ENCODE measurements around the gene TUBA4A.

The TUBA4A gene

DNA sequence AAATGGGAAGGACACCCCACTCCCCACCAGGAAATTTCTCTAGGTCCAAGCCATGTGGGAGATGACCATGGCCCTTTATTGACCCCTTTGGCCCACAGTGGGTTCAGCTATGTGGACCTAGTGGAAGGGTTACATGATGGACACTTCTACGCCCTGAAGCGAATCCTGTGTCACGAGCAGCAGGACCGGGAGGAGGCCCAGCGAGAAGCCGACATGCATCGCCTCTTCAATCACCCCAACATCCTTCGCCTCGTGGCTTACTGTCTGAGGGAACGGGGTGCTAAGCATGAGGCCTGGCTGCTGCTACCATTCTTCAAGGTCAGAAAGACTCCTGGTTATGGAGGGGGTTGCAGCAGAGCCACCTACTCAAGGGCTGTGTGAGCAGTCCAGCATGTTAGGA lies 7.2 kb downstream of the TUBA4A start:
- H3K27ac ChIP-seq (ENCODE audit: extremely low read depth, low read depth, low read length), result no peak overlapping the region
- CTCF ChIA-PET, result interaction anchor here (1.1 to 3.2 kb wide), 2 partner anchors 31 to 48 kb away, joined by 3 to 35 read pairs; no protein-coding TSS in a partner anchor
- H3K36me3 ChIP-seq (ENCODE audit: control insufficient read depth in 2 of 2, insufficient read depth in 1 of 2, low read length in 2 of 2), result peaks cover 0 to 34% of the 10 kb centered on the region in 2 experiments; a peak in 1 of 3 replicates
- H3K9me3 ChIP-seq (ENCODE audit: control insufficient read depth, insufficient read depth, low read depth, low read length), result no peaks in the 10 kb centered on the region
- H3K4me1 ChIP-seq (ENCODE audit: control insufficient read depth, insufficient read depth, low read length), result peaks cover 10% of the 10 kb centered on the region
- POLR2A ChIA-PET, result interaction anchor here (1.5 to 2.3 kb wide), 3 partner anchors 17 to 40 kb away, joined by 3 to 16 read pairs (median 11); partner anchors contain the start of genes ANKZF1, ATG9A and ZFAND2B
- TF ChIP-seq ZSCAN23 (tag by site-specific recombination; IDR thresholded peaks at IDR 0.05) (no peak), ZNF274 (IDR thresholded peaks at IDR 0.05; ENCODE audit: low read length) (no peak), ZNF274 (tag by site-specific recombination; IDR thresholded peaks at IDR 0.05; ENCODE audit: borderline replicate concordance) (no peak), ZNF792 (tag by site-specific recombination; IDR thresholded peaks at IDR 0.05) (no peak), ZNF416 (tag by site-specific recombination; IDR thresholded peaks at IDR 0.05) (no peak), ZNF10 (tag by site-specific recombination; IDR thresholded peaks at IDR 0.05) (no peak), ZNF514 (tag by site-specific recombination; IDR thresholded peaks at IDR 0.05) (no peak), ZNF664 (tag by site-specific recombination; IDR thresholded peaks at IDR 0.05) (no peak), FEZF1 (tag by site-specific recombination; IDR thresholded peaks at IDR 0.05) (no peak), ZNF133 (tag by site-specific recombination; IDR thresholded peaks at IDR 0.05) (no peak), ZNF211 (tag by site-specific recombination; IDR thresholded peaks at IDR 0.05; ENCODE audit: low read depth) (no peak), ZNF146 (tag by site-specific recombination; IDR thresholded peaks at IDR 0.05) (no peak), ZNF654 (tag by site-specific recombination; IDR thresholded peaks at IDR 0.05; ENCODE audit: low read depth) (no peak), ZNF23 (tag by site-specific recombination; IDR thresholded peaks at IDR 0.05; ENCODE audit: borderline replicate concordance) (no peak), ZNF548 (tag by site-specific recombination; IDR thresholded peaks at IDR 0.05) (no peak), ZFP69B (tag by site-specific recombination; IDR thresholded peaks at IDR 0.05) (no peak)
- TF ChIP-seq, protein P1, sequence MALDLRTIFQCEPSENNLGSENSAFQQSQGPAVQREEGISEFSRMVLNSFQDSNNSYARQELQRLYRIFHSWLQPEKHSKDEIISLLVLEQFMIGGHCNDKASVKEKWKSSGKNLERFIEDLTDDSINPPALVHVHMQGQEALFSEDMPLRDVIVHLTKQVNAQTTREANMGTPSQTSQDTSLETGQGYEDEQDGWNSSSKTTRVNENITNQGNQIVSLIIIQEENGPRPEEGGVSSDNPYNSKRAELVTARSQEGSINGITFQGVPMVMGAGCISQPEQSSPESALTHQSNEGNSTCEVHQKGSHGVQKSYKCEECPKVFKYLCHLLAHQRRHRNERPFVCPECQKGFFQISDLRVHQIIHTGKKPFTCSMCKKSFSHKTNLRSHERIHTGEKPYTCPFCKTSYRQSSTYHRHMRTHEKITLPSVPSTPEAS (tag by site-specific recombination; IDR thresholded peaks at IDR 0.05), result no peak
- TF ChIP-seq, protein P2, sequence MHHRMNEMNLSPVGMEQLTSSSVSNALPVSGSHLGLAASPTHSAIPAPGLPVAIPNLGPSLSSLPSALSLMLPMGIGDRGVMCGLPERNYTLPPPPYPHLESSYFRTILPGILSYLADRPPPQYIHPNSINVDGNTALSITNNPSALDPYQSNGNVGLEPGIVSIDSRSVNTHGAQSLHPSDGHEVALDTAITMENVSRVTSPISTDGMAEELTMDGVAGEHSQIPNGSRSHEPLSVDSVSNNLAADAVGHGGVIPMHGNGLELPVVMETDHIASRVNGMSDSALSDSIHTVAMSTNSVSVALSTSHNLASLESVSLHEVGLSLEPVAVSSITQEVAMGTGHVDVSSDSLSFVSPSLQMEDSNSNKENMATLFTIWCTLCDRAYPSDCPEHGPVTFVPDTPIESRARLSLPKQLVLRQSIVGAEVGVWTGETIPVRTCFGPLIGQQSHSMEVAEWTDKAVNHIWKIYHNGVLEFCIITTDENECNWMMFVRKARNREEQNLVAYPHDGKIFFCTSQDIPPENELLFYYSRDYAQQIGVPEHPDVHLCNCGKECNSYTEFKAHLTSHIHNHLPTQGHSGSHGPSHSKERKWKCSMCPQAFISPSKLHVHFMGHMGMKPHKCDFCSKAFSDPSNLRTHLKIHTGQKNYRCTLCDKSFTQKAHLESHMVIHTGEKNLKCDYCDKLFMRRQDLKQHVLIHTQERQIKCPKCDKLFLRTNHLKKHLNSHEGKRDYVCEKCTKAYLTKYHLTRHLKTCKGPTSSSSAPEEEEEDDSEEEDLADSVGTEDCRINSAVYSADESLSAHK (tag by site-specific recombination; IDR thresholded peaks at IDR 0.05), result no peak
- H3K4me3 ChIP-seq (ENCODE audit: low read depth, low read length), result no peak overlapping the region

DNA sequence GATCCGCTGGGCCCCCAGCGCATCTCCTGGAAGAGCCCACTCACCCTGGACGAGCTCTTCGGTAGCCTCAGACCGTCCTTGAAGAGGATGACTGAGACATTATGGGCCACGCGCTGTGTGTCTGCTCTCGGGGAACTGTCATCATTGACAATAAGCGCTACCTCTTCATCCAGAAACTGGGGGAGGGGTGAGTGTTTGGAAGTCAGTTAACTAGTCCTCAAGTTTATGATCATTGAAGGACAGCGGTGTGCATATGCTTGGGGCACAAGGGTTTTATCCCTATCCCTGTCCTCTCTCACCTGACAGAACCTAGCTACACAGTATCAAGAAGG lies 7.9 kb downstream of the TUBA4A start:
- H3K4me1 ChIP-seq (ENCODE audit: control insufficient read depth, insufficient read depth, low read length), result peaks cover 10% of the 10 kb centered on the region
- peak overlapping the region; percentile 85 for H3K27ac ChIP-seq (ENCODE audit: extremely low read depth, low read depth, low read length)
- CTCF ChIA-PET, result interaction anchor here (0.5 to 3.2 kb wide), 6 partner anchors 31 to 264 kb away, joined by 3 to 35 read pairs (median 6); partner anchors contain the start of gene DNAJB2
- H3K36me3 ChIP-seq (ENCODE audit: control insufficient read depth in 2 of 2, insufficient read depth in 1 of 2, low read length in 2 of 2), result peaks cover 0 to 34% of the 10 kb centered on the region in 2 experiments; a peak in 1 of 3 replicates
- POLR2A ChIA-PET, result interaction anchor here (1.1 to 2.3 kb wide), 11 partner anchors 9 to 39 kb away, joined by 3 to 17 read pairs (median 5); partner anchors contain the start of genes ABCB6, ANKZF1, ATG9A and DNAJB2
- H3K9me3 ChIP-seq (ENCODE audit: control insufficient read depth, insufficient read depth, low read depth, low read length), result no peaks in the 10 kb centered on the region
- TF ChIP-seq ZNF274 (IDR thresholded peaks at IDR 0.05; ENCODE audit: low read length), result no peak
- no peak for TF ChIP-seq ZNF274 (tag by site-specific recombination; IDR thresholded peaks at IDR 0.05; ENCODE audit: borderline replicate concordance)
- TF ChIP-seq, protein P3, sequence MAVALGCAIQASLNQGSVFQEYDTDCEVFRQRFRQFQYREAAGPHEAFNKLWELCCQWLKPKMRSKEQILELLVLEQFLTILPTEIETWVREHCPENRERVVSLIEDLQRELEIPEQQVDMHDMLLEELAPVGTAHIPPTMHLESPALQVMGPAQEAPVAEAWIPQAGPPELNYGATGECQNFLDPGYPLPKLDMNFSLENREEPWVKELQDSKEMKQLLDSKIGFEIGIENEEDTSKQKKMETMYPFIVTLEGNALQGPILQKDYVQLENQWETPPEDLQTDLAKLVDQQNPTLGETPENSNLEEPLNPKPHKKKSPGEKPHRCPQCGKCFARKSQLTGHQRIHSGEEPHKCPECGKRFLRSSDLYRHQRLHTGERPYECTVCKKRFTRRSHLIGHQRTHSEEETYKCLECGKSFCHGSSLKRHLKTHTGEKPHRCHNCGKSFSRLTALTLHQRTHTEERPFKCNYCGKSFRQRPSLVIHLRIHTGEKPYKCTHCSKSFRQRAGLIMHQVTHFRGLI (tag by site-specific recombination; IDR thresholded peaks at IDR 0.05), result no peak
- no peak for TF ChIP-seq ZBTB1 (tag by site-specific recombination; IDR thresholded peaks at IDR 0.05)
- no peak for TF ChIP-seq ZNF561 (tag by site-specific recombination; IDR thresholded peaks at IDR 0.05; ENCODE audit: borderline replicate concordance)
- H3K4me3 ChIP-seq (ENCODE audit: low read depth, low read length), result peak overlapping the region; percentile 94
